SK-N-SH treated with all-trans-retinoic acid at 6 μM for 48 hours (cell line): Measurements from ENCODE around the gene RBM28.

Experiments used
- OSR1 ChIP-seq: fragments of 250-450 bp; sonication (Bioruptor Pico); IDR thresholded peaks from 2 replicates; pipeline ENCODE4 v1.8.0; 2022; ENCODE audit warnings: moderate library complexity, mild to moderate bottlenecking, inconsistent platforms
- RARB ChIP-seq: fragments of 250-450 bp; sonication (Bioruptor Pico); IDR thresholded peaks from 2 replicates; pipeline ENCODE4 v1.8.0; 2021; ENCODE audit warnings: mild to moderate bottlenecking, moderate library complexity
- SNAI2 ChIP-seq: fragments of 250-450 bp; sonication (Bioruptor Pico); IDR thresholded peaks from 2 replicates; pipeline ENCODE4 v1.5.0; 2020; ENCODE audit warnings: mild to moderate bottlenecking, moderate library complexity
- TCF4 ChIP-seq: fragments of 250-450 bp; sonication (Bioruptor Pico); IDR thresholded peaks from 2 replicates; pipeline ENCODE4 v1.8.0; 2021; ENCODE audit warnings: mild to moderate bottlenecking, moderate library complexity, borderline replicate concordance
- TOX ChIP-seq: fragments of 250-450 bp; sonication (Bioruptor Pico); IDR thresholded peaks from 2 replicates; pipeline ENCODE4 v1.8.0; 2021; ENCODE audit warnings: mild to moderate bottlenecking, moderate library complexity, borderline replicate concordance
- TF ChIP-seq, protein P1 (sequence below): fragments of 250-450 bp; sonication (Bioruptor Pico); IDR thresholded peaks from 2 replicates; pipeline ENCODE4 v1.8.0; 2021; ENCODE audit warnings: low read depth, mild to moderate bottlenecking, moderate library complexity, borderline replicate concordance
- TF ChIP-seq, protein P2 (sequence below): fragments of 250-450 bp; sonication (Bioruptor Pico); IDR thresholded peaks from 2 replicates; pipeline ENCODE4 v1.5.1; 2020; ENCODE audit warnings: low read depth, mild to moderate bottlenecking, moderate library complexity

DNA sequence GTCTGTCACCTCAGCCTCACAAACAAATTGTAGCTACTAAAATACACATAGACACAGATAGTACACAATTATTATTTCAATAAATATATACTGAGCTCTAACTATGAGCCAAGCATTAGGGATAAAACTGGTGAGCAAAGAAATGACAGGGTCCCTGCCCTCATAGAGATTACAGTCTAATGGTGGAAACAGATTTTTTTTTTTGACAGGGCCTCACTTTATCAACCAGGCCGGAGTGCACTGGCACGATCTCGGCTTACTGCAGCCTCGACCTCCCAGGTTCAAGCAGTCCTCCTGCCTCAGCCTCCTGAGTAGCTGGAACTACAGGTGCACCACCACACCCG, 695 bp upstream of the RBM28 start:
- TF ChIP-seq, protein P1, sequence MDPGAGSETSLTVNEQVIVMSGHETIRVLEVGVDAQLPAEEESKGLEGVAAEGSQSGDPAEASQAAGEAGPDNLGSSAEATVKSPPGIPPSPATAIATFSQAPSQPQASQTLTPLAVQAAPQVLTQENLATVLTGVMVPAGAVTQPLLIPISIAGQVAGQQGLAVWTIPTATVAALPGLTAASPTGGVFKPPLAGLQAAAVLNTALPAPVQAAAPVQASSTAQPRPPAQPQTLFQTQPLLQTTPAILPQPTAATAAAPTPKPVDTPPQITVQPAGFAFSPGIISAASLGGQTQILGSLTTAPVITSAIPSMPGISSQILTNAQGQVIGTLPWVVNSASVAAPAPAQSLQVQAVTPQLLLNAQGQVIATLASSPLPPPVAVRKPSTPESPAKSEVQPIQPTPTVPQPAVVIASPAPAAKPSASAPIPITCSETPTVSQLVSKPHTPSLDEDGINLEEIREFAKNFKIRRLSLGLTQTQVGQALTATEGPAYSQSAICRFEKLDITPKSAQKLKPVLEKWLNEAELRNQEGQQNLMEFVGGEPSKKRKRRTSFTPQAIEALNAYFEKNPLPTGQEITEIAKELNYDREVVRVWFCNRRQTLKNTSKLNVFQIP (CRISPR knock-in tag), result no peak
- TF ChIP-seq OSR1, result no peak
- no peak for TF ChIP-seq RARB (CRISPR knock-in tag)
- no peak for TF ChIP-seq TCF4
- TF ChIP-seq SNAI2, result no peak
- TF ChIP-seq, protein P2, sequence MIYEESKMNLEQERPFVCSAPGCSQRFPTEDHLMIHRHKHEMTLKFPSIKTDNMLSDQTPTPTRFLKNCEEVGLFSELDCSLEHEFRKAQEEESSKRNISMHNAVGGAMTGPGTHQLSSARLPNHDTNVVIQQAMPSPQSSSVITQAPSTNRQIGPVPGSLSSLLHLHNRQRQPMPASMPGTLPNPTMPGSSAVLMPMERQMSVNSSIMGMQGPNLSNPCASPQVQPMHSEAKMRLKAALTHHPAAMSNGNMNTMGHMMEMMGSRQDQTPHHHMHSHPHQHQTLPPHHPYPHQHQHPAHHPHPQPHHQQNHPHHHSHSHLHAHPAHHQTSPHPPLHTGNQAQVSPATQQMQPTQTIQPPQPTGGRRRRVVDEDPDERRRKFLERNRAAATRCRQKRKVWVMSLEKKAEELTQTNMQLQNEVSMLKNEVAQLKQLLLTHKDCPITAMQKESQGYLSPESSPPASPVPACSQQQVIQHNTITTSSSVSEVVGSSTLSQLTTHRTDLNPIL, result no peak
- TF ChIP-seq TOX (CRISPR knock-in tag), result no peak
